ENCODE results near the gene MAL. TPM values are rescaled to one million over a fixed set of nuclear protein-coding genes. Genes with fewer than 3 reads are reported as not detected.

MAL gene
- total and polyA plus RNA-seq, 2 of the 8 experiments (the other 6 are each of a cell fraction or from before 2014, with no cell fraction given) = not detected

DNA sequence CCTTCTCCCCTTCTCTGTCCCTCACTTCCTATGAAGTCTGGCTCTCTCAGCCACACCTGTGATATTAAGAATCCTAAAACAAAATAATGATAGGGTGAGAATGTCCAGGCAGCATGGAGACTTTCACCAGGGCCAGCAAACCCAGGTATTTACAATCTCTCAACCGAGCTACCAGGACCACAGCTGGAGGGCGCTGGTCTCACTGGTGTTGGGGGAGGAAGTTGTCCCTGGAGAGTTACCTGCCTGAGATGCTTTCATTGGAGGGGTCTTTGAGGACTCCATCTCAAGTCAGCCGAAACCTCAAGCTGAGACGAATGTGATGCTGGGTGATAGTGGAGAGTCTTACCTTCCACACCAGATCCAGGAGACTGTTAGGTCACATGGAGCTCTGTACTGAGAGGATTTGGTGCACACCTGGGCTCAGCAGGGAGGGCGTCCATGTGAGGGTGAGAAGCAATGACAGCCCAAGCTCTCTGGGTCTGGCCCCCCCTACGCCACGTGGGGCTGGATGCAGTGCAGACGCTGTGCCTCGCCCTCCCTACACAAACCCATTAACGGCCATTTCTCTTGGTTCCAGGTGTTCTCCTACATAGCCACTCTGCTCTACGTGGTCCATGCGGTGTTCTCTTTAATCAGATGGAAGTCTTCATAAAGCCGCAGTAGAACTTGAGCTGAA lies 27.4 kb downstream of the MAL start:
- H3K56ac ChIP-seq (replicated peaks; ENCODE audit: insufficient read length, low read depth, low read length) = no peak overlapping the region
- no peaks in the 10 kb centered on the region; a peak in 1 of 7 replicates for H3K4me1 ChIP-seq (replicated peaks in 1 of 4; ENCODE audit: control insufficient read depth in 3 of 4, insufficient read depth in 4 of 4, low read length in 3 of 4)
- no peak overlapping the region for H2AFZ ChIP-seq (ENCODE audit: low read length)
- no peak overlapping the region for H2BK5ac ChIP-seq (ENCODE audit: low read depth, low read length)
- H3K27me3 ChIP-seq (replicated peaks in 1 of 4; ENCODE audit: control insufficient read depth in 3 of 4, extremely low read depth in 1 of 4, insufficient read depth in 3 of 4, low read length in 3 of 4) = no peaks in the 10 kb centered on the region
- H3K9me3 ChIP-seq (ENCODE audit: insufficient read depth in 2 of 2, low read depth in 1 of 2, low read length in 1 of 2) = peaks cover 80 to 93% of the 10 kb centered on the region in 2 experiments
- 83% methylated on average over 13 of the region's 13 CpGs; no CpG with 5 or more reads in 1 of the 2 experiments for WGBS, 2 experiments (ENCODE audit: extremely low coverage in 1 of 2, insufficient coverage in 1 of 2, insufficient read length in 1 of 2, insufficient replicate concordance in 2 of 2, low coverage in 1 of 2, low lambda C conversion rate in 2 of 2, missing lambda C conversion rate in 1 of 2)
- no peak overlapping the region for H3K27ac ChIP-seq (ENCODE audit: low read depth, low read length)
- no peaks in the 10 kb centered on the region for H4K20me1 ChIP-seq (replicated peaks in 1 of 2; ENCODE audit: control insufficient read depth in 1 of 2, insufficient read depth in 2 of 2, low read length in 2 of 2)
- H3K9ac ChIP-seq (replicated peaks in 1 of 4; ENCODE audit: extremely low read depth in 1 of 4, low read depth in 3 of 4, low read length in 3 of 4) = no peak overlapping the region
- no peak overlapping the region for H3K14ac ChIP-seq (ENCODE audit: insufficient read length)
- H4K8ac ChIP-seq (ENCODE audit: extremely low read depth, insufficient read depth, low read length) = no peak overlapping the region
- H3K79me1 ChIP-seq (ENCODE audit: low read depth, low read length) = no peaks in the 10 kb centered on the region
- no peak overlapping the region for H4K91ac ChIP-seq (replicated peaks; ENCODE audit: insufficient read length, low read length)
- H3K79me2 ChIP-seq (ENCODE audit: control insufficient read depth in 1 of 2, insufficient read depth in 2 of 2, low read length in 2 of 2) = no peaks in the 10 kb centered on the region
- no peak overlapping the region for H3K4ac ChIP-seq (replicated peaks; ENCODE audit: insufficient read length, low read depth, low read length)
- DNase-seq (ENCODE audit: low read depth in 1 of 2, low spot score in 2 of 2) (no peak), FAIRE-seq (no peak)
- H3K23ac ChIP-seq (ENCODE audit: insufficient read length) = no peak overlapping the region
- no peaks in the 10 kb centered on the region for H3K36me3 ChIP-seq (ENCODE audit: control insufficient read depth in 2 of 4, insufficient read depth in 4 of 4, low read length in 3 of 4)
- ChIA-PET POLR2A (ENCODE audit: partially characterized antibody) (no interaction called here), CTCF (ENCODE audit: partially characterized antibody) (interaction anchor here (1.3 to 2.2 kb wide), 4 partner anchors 10 to 63 kb away, joined by 3 to 10 read pairs (median 6); no protein-coding TSS in a partner anchor)
- no peak overlapping the region for H3K4me3 ChIP-seq (ENCODE audit: extremely low read depth in 1 of 4, insufficient read depth in 2 of 4, low read depth in 3 of 4, low read length in 4 of 4)
- H2BK12ac ChIP-seq (ENCODE audit: low read depth, low read length) = no peak overlapping the region
- H2BK15ac ChIP-seq (ENCODE audit: low read length) = no peak overlapping the region
- no peak overlapping the region for H3K4me2 ChIP-seq (ENCODE audit: insufficient read depth in 1 of 2, low read depth in 2 of 2, low read length in 2 of 2)
- no peak overlapping the region for H2BK120ac ChIP-seq (replicated peaks; ENCODE audit: low read depth, low read length)
- no peak overlapping the region for H4K5ac ChIP-seq (ENCODE audit: insufficient read length, low read depth, low read length)
- no peak overlapping the region for H2AK5ac ChIP-seq (ENCODE audit: low read depth, low read length)
- H3K23me2 ChIP-seq (ENCODE audit: low read depth, low read length) = no peaks in the 10 kb centered on the region
- H3K18ac ChIP-seq (ENCODE audit: extremely low read depth, low read length) = no peak overlapping the region
- H2BK20ac ChIP-seq (ENCODE audit: low read length) = no peak overlapping the region
- TF ChIP-seq POU5F1 (IDR thresholded peaks at IDR 0.05; ENCODE audit: low read depth, low read length) (no peak), MAFK (IDR thresholded peaks at IDR 0.05; ENCODE audit: low read depth, low read length) (no peak), HDAC2 (IDR thresholded peaks at IDR 0.05; ENCODE audit: borderline replicate concordance in 1 of 2, low read depth in 2 of 2, low read length in 2 of 2) (no peak), EGR1 (IDR thresholded peaks at IDR 0.05; ENCODE audit: borderline replicate concordance, low read depth, low read length) (no peak), RFX5 (IDR thresholded peaks at IDR 0.05; ENCODE audit: borderline replicate concordance, low read depth, low read length) (no peak), NRF1 (IDR thresholded peaks at IDR 0.05; ENCODE audit: low read depth, low read length) (no peak), BCL11A (IDR thresholded peaks at IDR 0.05; ENCODE audit: low read depth in 2 of 2, low read length in 2 of 2) (no peak), GABPA (IDR thresholded peaks at IDR 0.05; ENCODE audit: borderline replicate concordance, insufficient read depth, low read length) (no peak)
- TF ChIP-seq, protein P1, sequence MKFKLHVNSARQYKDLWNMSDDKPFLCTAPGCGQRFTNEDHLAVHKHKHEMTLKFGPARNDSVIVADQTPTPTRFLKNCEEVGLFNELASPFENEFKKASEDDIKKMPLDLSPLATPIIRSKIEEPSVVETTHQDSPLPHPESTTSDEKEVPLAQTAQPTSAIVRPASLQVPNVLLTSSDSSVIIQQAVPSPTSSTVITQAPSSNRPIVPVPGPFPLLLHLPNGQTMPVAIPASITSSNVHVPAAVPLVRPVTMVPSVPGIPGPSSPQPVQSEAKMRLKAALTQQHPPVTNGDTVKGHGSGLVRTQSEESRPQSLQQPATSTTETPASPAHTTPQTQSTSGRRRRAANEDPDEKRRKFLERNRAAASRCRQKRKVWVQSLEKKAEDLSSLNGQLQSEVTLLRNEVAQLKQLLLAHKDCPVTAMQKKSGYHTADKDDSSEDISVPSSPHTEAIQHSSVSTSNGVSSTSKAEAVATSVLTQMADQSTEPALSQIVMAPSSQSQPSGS (IDR thresholded peaks at IDR 0.05; ENCODE audit: low read length) = no peak
- TF ChIP-seq, protein P2, sequence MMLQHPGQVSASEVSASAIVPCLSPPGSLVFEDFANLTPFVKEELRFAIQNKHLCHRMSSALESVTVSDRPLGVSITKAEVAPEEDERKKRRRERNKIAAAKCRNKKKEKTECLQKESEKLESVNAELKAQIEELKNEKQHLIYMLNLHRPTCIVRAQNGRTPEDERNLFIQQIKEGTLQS (IDR thresholded peaks at IDR 0.05; ENCODE audit: insufficient read depth, low read depth, low read length) = no peak

Measured in H1 (cell line).